GM23338 (cell line): ENCODE measurements around the gene RIOX2.

ENCODE experiments used
- CTCF ChIP-seq, 2 experiments: fragments of 200-600 bp in 1 of 2; sonication (generic) in 1 of 2; conservative IDR thresholded peaks; 2 replicates each; pipeline versions ENCODE4 v1.5.1 to v1.6.1; 2016 to 2017; ENCODE audit warnings: antibody characterized with exemption in 2 of 2, low read depth in 2 of 2, mild to moderate bottlenecking in 2 of 2, moderate library complexity in 1 of 2
- EZH2 ChIP-seq: fragments of 200-600 bp; sonication (generic); IDR thresholded peaks from one replicate; pipeline ENCODE4 v1.8.0; 2017; ENCODE audit warnings: antibody characterized with exemption, mild to moderate bottlenecking, low read depth; ENCODE audit not compliant: unreplicated experiment
- EZH2phosphoT487 ChIP-seq: fragments of 200-600 bp; sonication (generic); IDR thresholded peaks from one replicate; pipeline ENCODE4 v1.8.1; 2018; ENCODE audit warnings: antibody characterized with exemption; ENCODE audit not compliant: unreplicated experiment
- TF ChIP-seq, protein P1 (sequence below): IDR thresholded peaks from one replicate; pipeline ENCODE4 v1.6.1; 2018; ENCODE audit warnings: antibody characterized with exemption; ENCODE audit not compliant: unreplicated experiment

- TF ChIP-seq CTCF (conservative IDR thresholded peaks at IDR 0.05; ENCODE audit: low read depth in 2 of 2) (no peak), EZH2phosphoT487 (no peak), EZH2 (no peak)
- TF ChIP-seq, protein P1, sequence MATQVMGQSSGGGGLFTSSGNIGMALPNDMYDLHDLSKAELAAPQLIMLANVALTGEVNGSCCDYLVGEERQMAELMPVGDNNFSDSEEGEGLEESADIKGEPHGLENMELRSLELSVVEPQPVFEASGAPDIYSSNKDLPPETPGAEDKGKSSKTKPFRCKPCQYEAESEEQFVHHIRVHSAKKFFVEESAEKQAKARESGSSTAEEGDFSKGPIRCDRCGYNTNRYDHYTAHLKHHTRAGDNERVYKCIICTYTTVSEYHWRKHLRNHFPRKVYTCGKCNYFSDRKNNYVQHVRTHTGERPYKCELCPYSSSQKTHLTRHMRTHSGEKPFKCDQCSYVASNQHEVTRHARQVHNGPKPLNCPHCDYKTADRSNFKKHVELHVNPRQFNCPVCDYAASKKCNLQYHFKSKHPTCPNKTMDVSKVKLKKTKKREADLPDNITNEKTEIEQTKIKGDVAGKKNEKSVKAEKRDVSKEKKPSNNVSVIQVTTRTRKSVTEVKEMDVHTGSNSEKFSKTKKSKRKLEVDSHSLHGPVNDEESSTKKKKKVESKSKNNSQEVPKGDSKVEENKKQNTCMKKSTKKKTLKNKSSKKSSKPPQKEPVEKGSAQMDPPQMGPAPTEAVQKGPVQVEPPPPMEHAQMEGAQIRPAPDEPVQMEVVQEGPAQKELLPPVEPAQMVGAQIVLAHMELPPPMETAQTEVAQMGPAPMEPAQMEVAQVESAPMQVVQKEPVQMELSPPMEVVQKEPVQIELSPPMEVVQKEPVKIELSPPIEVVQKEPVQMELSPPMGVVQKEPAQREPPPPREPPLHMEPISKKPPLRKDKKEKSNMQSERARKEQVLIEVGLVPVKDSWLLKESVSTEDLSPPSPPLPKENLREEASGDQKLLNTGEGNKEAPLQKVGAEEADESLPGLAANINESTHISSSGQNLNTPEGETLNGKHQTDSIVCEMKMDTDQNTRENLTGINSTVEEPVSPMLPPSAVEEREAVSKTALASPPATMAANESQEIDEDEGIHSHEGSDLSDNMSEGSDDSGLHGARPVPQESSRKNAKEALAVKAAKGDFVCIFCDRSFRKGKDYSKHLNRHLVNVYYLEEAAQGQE, result no peak
These were observed 37.1 kb downstream of the RIOX2 start for GRCh38 chr3:97934980-97935695.
